Keratinocyte (primary cell): ENCODE results near the gene GRAMD4.

Experiments used
- CTCF ChIP-seq, 3 experiments: IDR thresholded peaks in 1 of 3; conservative IDR thresholded peaks in 1 of 3; optimal IDR thresholded peaks in 1 of 3; 2 replicates in 2 of 3; 3 replicates in 1 of 3; pipeline versions ENCODE3 to v1.5.1; 2011; ENCODE audit warnings: low read length in 3 of 3, mild to moderate bottlenecking in 3 of 3, moderate library complexity in 2 of 3, control low read depth in 1 of 3, inconsistent platforms in 1 of 3; ENCODE audit not compliant: insufficient read depth in 2 of 3; ENCODE audit errors: extremely low read depth in 1 of 3
- EZH2 ChIP-seq: IDR thresholded peaks from one replicate; pipeline ENCODE4 v1.6.1; 2012; ENCODE audit warnings: inconsistent platforms, mild to moderate bottlenecking, low read length, moderate library complexity

DNA sequence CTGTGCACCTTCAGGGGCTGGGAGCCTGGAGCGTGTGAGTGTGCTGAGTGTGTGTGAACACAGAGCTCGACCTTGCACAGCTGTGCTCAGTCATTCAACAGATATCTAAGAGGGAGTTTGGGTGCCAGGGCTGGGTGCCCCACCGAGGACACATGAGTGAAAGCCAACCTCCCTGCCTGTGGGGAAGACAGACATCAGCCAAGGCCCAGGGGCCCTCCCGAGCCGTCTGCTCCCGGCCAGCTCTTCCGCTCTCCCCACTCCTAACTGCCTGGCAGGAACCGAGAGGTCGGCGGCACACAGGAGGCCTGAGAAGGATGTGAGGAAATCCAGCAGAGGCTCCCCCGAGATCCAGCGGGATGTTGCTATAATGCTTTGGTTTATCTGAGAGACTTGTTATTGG lies 85.9 kb downstream of the GRAMD4 start:
- no peak for TF ChIP-seq CTCF (optimal IDR thresholded peaks at IDR 0.05 in 1 of 3, IDR thresholded peaks at IDR 0.05 in 1 of 3, conservative IDR thresholded peaks at IDR 0.05 in 1 of 3; ENCODE audit: extremely low read depth in 1 of 3, insufficient read depth in 2 of 3, low read length in 3 of 3)
- no peak for TF ChIP-seq EZH2
